Esophagus squamous epithelium (tissue), 4 donors: ENCODE data around the gene NAV2.
"Not testable (repeated sequence)": the region's sequence is repeated elsewhere in the genome, so short reads cannot be mapped to it uniquely, and the experiment has no call there.

Experiments used
- POLR2A ChIP-seq, 4 donors: fragments of 450-650 bp; IDR thresholded peaks; one replicate each; pipeline ENCODE4 v1.6.1; 2017; ENCODE audit warnings: antibody characterized with exemption in 4 of 4, mild to moderate bottlenecking in 4 of 4, moderate library complexity in 3 of 4
- TF ChIP-seq, protein P1 (sequence below), 6 experiments: fragments of 450-650 bp in 4 of 6; fragments of 200-600 bp in 2 of 6; sonication (generic) in 2 of 6; IDR thresholded peaks; one replicate each; pipeline ENCODE4 v1.5.1; 2016 to 2019; ENCODE audit warnings: antibody characterized with exemption in 6 of 6, mild to moderate bottlenecking in 4 of 6, moderate library complexity in 4 of 6

DNA sequence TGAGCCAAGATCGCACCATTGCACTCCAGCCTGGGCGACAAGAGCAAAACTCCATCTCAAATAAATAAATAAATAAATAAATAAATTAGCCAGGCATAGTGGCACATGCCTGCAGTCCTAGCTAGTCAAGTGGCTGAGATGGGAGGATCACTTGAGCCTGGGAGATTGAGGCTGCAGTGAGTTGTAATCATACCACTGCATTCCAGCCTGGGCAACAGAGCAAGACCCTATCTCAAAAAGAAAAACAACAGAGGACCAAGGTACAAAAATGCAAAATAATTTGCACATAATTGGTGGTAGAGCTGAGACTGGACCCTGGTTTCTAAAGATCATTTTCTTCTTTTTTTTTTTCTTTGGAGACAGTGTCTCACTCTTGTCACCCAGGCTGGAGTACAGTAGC, 294.0 kb downstream of the NAV2 start:
- TF ChIP-seq POLR2A (IDR thresholded peaks at IDR 0.05), result not testable (repeated sequence)
- TF ChIP-seq, protein P1, sequence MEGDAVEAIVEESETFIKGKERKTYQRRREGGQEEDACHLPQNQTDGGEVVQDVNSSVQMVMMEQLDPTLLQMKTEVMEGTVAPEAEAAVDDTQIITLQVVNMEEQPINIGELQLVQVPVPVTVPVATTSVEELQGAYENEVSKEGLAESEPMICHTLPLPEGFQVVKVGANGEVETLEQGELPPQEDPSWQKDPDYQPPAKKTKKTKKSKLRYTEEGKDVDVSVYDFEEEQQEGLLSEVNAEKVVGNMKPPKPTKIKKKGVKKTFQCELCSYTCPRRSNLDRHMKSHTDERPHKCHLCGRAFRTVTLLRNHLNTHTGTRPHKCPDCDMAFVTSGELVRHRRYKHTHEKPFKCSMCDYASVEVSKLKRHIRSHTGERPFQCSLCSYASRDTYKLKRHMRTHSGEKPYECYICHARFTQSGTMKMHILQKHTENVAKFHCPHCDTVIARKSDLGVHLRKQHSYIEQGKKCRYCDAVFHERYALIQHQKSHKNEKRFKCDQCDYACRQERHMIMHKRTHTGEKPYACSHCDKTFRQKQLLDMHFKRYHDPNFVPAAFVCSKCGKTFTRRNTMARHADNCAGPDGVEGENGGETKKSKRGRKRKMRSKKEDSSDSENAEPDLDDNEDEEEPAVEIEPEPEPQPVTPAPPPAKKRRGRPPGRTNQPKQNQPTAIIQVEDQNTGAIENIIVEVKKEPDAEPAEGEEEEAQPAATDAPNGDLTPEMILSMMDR (IDR thresholded peaks at IDR 0.05), result not testable (repeated sequence)
